DND-41 (cell line): Measurements from ENCODE around the gene ZNRD2.

Source experiments
- CTCF ChIP-seq: IDR thresholded peaks from 2 replicates; pipeline ENCODE4 v1.5.1; 2012; ENCODE audit warnings: borderline replicate concordance, low read length, moderate library complexity, mild to moderate bottlenecking; ENCODE audit not compliant: poor library complexity, severe bottlenecking; ENCODE audit errors: extremely low read depth
- EZH2 ChIP-seq: IDR thresholded peaks from 3 replicates; pipeline ENCODE4 v1.6.1; 2012; ENCODE audit warnings: borderline replicate concordance, low read depth, mild to moderate bottlenecking, moderate library complexity, low read length, inconsistent platforms; ENCODE audit not compliant: severe bottlenecking

DNA sequence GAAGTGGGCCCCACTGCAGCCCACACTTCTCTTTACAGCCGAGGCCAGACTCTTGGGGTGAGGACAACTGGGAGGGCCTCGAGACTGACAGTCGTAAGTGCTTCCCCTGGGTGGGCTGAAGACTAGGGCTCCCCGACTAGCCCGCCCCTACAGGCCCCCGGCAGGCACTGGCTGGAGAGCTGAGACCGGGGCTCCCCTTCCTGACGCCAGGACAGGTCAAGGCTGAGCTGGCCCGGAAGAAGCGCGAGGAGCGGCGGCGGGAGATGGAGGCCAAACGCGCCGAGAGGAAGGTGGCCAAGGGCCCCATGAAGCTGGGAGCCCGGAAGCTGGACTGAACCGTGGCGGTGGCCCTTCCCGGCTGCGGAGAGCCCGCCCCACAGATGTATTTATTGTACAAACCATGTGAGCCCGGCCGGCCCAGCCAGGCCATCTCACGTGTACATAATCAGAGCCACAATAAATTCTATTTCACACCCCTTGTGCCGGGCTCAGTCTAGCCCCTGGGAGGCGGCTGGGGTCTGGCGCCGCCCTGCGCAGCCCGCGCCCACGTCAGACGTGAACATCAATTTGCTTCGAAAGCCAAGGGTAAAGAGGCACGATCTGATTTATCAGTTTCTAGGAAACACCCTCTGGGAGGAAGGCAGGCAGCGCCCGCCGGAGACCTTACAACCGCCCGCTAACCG, 31.9 kb upstream of the ZNRD2 start:
- TF ChIP-seq CTCF (no peak), EZH2 (no peak)
